GM12878 (cell line): ENCODE data around the gene LRRC59. TPM values are rescaled to one million over a fixed set of nuclear protein-coding genes. Genes with fewer than 3 reads are reported as not detected.

Experiments used
- ATAC-seq: fragments of 200-7000 bp; cut with Tn5 transposase; 3 replicates; pipeline ENCODE4 v1.9.1; 2020; ENCODE audit warnings: mild to moderate bottlenecking, moderate library complexity
- BruUV-seq: library from RNA; stranded (reverse); fragments of 400-500 nt; replicated peaks from 2 replicates; lab custom pipeline; 2021; lab: Mats Ljungman, UMichigan
- CTCF ChIA-PET: fragments of 300-600 bp; sonication (Branson Sonifier 250); formaldehyde crosslinking; extraction: SDS; loops from one replicate; lab custom pipeline; 2021; ENCODE audit warnings: inconsistent platforms; lab: Yijun Ruan, JAX
- POLR2A ChIA-PET: fragments of 350-600 bp; formaldehyde crosslinking; extraction: SDS; loops from one replicate; lab custom pipeline; 2021; ENCODE audit warnings: inconsistent platforms; lab: Charles Lee
- RAD21 ChIA-PET: fragments of 300-600 bp; sonication (Branson Sonifier 250); formaldehyde crosslinking; loops from one replicate; lab custom pipeline; 2023; ENCODE audit warnings: antibody characterized with exemption; ENCODE audit not compliant: unreplicated experiment; lab: Charles Lee
- SMC1A ChIA-PET: fragments of 300-600 bp; sonication (Branson Sonifier 250); formaldehyde crosslinking; loops from one replicate; lab custom pipeline; 2023; ENCODE audit not compliant: unreplicated experiment, uncharacterized antibody; lab: Charles Lee
- DNase-seq: peaks from one replicate; pipeline ENCODE4 v3.0.0-alpha.2; 2011; ENCODE audit warnings: low read depth, low spot score
- FAIRE-seq: peaks from 3 replicates; lab custom pipeline; 2011; peaks lifted over from hg19 to GRCh38; lab: Jason Lieb, UNC
- H2AFZ ChIP-seq: 2 replicates; pipeline ENCODE4 v1.6.0; 2011; ENCODE audit warnings: low read depth, low read length, control low read depth; ENCODE audit not compliant: control insufficient read depth
- H3K27ac ChIP-seq: 2 replicates; pipeline ENCODE4 v1.5.1; 2011; ENCODE audit warnings: control low read depth; ENCODE audit not compliant: control insufficient read depth, insufficient read depth
- H3K27me3 ChIP-seq, 2 experiments: replicated peaks in 1 of 2; 2 replicates each; pipeline versions ENCODE4 v1.6.0 to v1.6.1; 2011; ENCODE audit warnings: low read length in 1 of 2; ENCODE audit not compliant: control insufficient read depth in 2 of 2, insufficient read depth in 2 of 2
- H3K36me3 ChIP-seq, 2 experiments: 2 replicates each; pipeline ENCODE4 v1.5.1; 2011; ENCODE audit warnings: low read length in 1 of 2; ENCODE audit not compliant: control insufficient read depth in 2 of 2, insufficient read depth in 2 of 2
- H3K4me1 ChIP-seq: 2 replicates; pipeline ENCODE4 v1.6.1; 2011; ENCODE audit warnings: mild to moderate bottlenecking, low read length, moderate library complexity, mixed read lengths; ENCODE audit not compliant: control insufficient read depth, insufficient read depth
- H3K4me2 ChIP-seq: 2 replicates; pipeline ENCODE4 v1.6.0; 2011; ENCODE audit warnings: control low read depth; ENCODE audit not compliant: control insufficient read depth, insufficient read depth
- H3K4me3 ChIP-seq: fragments of 200-600 bp; sonication (generic); 2 replicates; pipeline ENCODE4 v1.5.1; 2016
- H3K79me2 ChIP-seq: 2 replicates; pipeline ENCODE4 v1.6.0; 2011; ENCODE audit warnings: low read length; ENCODE audit not compliant: control insufficient read depth, insufficient read depth
- H3K9ac ChIP-seq: 2 replicates; pipeline ENCODE4 v1.8.0; 2011; ENCODE audit warnings: low read length, control low read depth, mixed read lengths; ENCODE audit not compliant: control insufficient read depth, insufficient read depth
- H3K9me3 ChIP-seq: replicated peaks from 3 replicates; pipeline ENCODE4 v1.5.1; 2011; ENCODE audit warnings: mild to moderate bottlenecking, low read length; ENCODE audit not compliant: control insufficient read depth, insufficient read depth
- H4K20me1 ChIP-seq: 2 replicates; pipeline ENCODE4 v1.6.0; 2011; ENCODE audit not compliant: control insufficient read depth, insufficient read depth
- CEBPZ ChIP-seq: fragments of 150-350 bp; IDR thresholded peaks from 2 replicates; pipeline ENCODE4 v1.6.1; 2016; ENCODE audit warnings: low read depth, low read length
- EP300 ChIP-seq, 2 experiments: fragments of 150-350 bp in 1 of 2; IDR thresholded peaks; 2 replicates each; pipeline ENCODE4 v1.6.1; 2011 to 2012; ENCODE audit warnings: low read depth in 2 of 2, low read length in 2 of 2, borderline replicate concordance in 1 of 2, improper control_type of control experiment in 1 of 2, inconsistent platforms in 1 of 2; ENCODE audit not compliant: control insufficient read depth in 1 of 2
- EZH2 ChIP-seq: IDR thresholded peaks from 2 replicates; pipeline ENCODE4 v1.6.1; 2012; ENCODE audit warnings: low read depth, mild to moderate bottlenecking, control low read depth, inconsistent platforms, low read length, borderline replicate concordance; ENCODE audit not compliant: control insufficient read depth
- FOXK2 ChIP-seq: fragments of 450-650 bp; IDR thresholded peaks from 2 replicates; pipeline ENCODE4 v1.6.1; 2017; ENCODE audit warnings: mild to moderate bottlenecking, moderate library complexity
- IKZF2 ChIP-seq, 2 experiments: fragments of 450-650 bp; IDR thresholded peaks; 2 replicates each; pipeline ENCODE4 v1.6.1; 2017; ENCODE audit warnings: mild to moderate bottlenecking in 2 of 2, moderate library complexity in 2 of 2
- KDM1A ChIP-seq: fragments of 200-600 bp; sonication (generic); IDR thresholded peaks from 2 replicates; pipeline ENCODE4 v1.6.1; 2016; ENCODE audit warnings: borderline replicate concordance
- MEF2A ChIP-seq: IDR thresholded peaks from 2 replicates; pipeline ENCODE4 v1.6.1; 2011; ENCODE audit warnings: low read depth, mild to moderate bottlenecking, low read length, moderate library complexity; ENCODE audit not compliant: insufficient read depth
- MEF2B ChIP-seq: fragments of 450-650 bp; IDR thresholded peaks from 2 replicates; pipeline ENCODE4 v1.6.1; 2018; ENCODE audit warnings: mild to moderate bottlenecking, moderate library complexity; ENCODE audit not compliant: partially characterized antibody, poor library complexity, severe bottlenecking
- NFXL1 ChIP-seq: fragments of 450-650 bp; IDR thresholded peaks from 2 replicates; pipeline ENCODE4 v1.6.1; 2017; ENCODE audit warnings: antibody characterized with exemption, mild to moderate bottlenecking, borderline replicate concordance
- NR2C1 ChIP-seq: fragments of 450-650 bp; IDR thresholded peaks from 2 replicates; pipeline ENCODE4 v1.6.1; 2017; ENCODE audit warnings: antibody characterized with exemption, mild to moderate bottlenecking, moderate library complexity
- SKIL ChIP-seq: fragments of 450-650 bp; IDR thresholded peaks from 2 replicates; pipeline ENCODE4 v1.6.1; 2017; ENCODE audit warnings: mild to moderate bottlenecking, low read depth, inconsistent platforms; ENCODE audit not compliant: poor library complexity, severe bottlenecking
- TARDBP ChIP-seq: IDR thresholded peaks from 2 replicates; pipeline ENCODE4 v1.6.1; 2016; ENCODE audit warnings: borderline replicate concordance
- WGBS: methylation state at CpG from one replicate; pipeline ENCODE4 v1.1.6; 2016; ENCODE audit warnings: low lambda C conversion rate; ENCODE audit not compliant: insufficient replicate concordance, insufficient coverage; ENCODE audit errors: missing lambda C conversion rate; 5-methylcytosine and 5-hydroxymethylcytosine counted together
- in situ Hi-C: fragments of 300-500 bp; cut with MboI; formaldehyde crosslinking; loops from 9 replicates; pipeline ENCODE4 v1.14.3; 2018; ENCODE audit warnings: mixed read lengths
- intact Hi-C: fragments of 100-400 bp; cut with micrococcal nuclease; formaldehyde crosslinking; loops from one replicate; pipeline ENCODE4 v1.14.2; 2022; ENCODE audit not compliant: unreplicated experiment
- polyA plus RNA-seq, 11 experiments: library from polyadenylated mRNA; depleted of rRNA in 4 of 11; unstranded in 6 of 11; stranded (reverse) in 5 of 11; fragments of >200 nt; fragmentation: Nextera tagmentation in 4 of 11; fragmentation: Illumina TruSeq in 1 of 11; extraction: Ambion mirVana in 4 of 11; extraction: Trizol in 1 of 11; gene quantifications; 1 replicate in 1 of 11; 2 replicates in 10 of 11; pipeline versions ENCODE4 v1.2.1 to v1.2.3, GENCODE V29; 2011 to 2016; ENCODE audit warnings: inconsistent platforms in 2 of 11, missing spikeins in 2 of 11, low read depth in 1 of 11
- total RNA-seq, 4 experiments: library from RNA; depleted of rRNA in 3 of 4; stranded (reverse); fragments of >200 nt in 3 of 4; fragmentation: Illumina TruSeq in 1 of 4; extraction: Trizol in 1 of 4; gene quantifications; 2 replicates each; pipeline versions ENCODE4 v1.2.1 to v1.2.3, GENCODE V29; 2013 to 2021

The LRRC59 gene
- total and polyA plus RNA-seq, 10 of the 15 experiments (the other 5 are each of a cell fraction or from before 2014, with no cell fraction given) = 8.8 to 82.2 (median 63.0) TPM

GRCh38 chr17:50338645-50339044 is 58.7 kb downstream of the LRRC59 start:
- ChIA-PET POLR2A (interaction anchor here (1.6 kb wide), 1 partner anchor 21 kb away, joined by 3 read pairs; no protein-coding TSS in a partner anchor), CTCF (interaction anchor here (0.5 to 2.1 kb wide), 2 partner anchors 8 to 24 kb away, joined by 3 to 6 read pairs; no protein-coding TSS in a partner anchor), RAD21 (interaction anchor here (0.7 kb wide), 1 partner anchor 138 kb away, joined by 3 read pairs; no protein-coding TSS in a partner anchor), SMC1A (no interaction called here)
- H3K79me2 ChIP-seq = no peaks in the 10 kb centered on the region
- no peak overlapping the region for H3K4me2 ChIP-seq
- H2AFZ ChIP-seq = no peak overlapping the region
- H4K20me1 ChIP-seq = no peaks in the 10 kb centered on the region
- no peak overlapping the region for H3K4me3 ChIP-seq
- in situ Hi-C loops = no loop called here
- FAIRE-seq = no peak
- DNase-seq = no peak
- H3K4me1 ChIP-seq = no peaks in the 10 kb centered on the region
- no peak for TF ChIP-seq NFXL1
- no peak for TF ChIP-seq NR2C1
- BruUV-seq = no TSS peak
- no peak overlapping the region for H3K27ac ChIP-seq
- H3K27me3 ChIP-seq = no peaks in the 10 kb centered on the region
- ATAC-seq = no peak
- no peaks in the 10 kb centered on the region; the same call in 2 of the 3 replicates for H3K9me3 ChIP-seq
- H3K36me3 ChIP-seq = no peaks in the 10 kb centered on the region
- intact Hi-C loops = no loop called here
- no peak overlapping the region for H3K9ac ChIP-seq

- no peak for ATAC-seq
- Histone ChIP-seq H3K9ac (no peak overlapping the region), H3K9me3 (no peaks in the 10 kb centered on the region; the same call in 2 of the 3 replicates), H2AFZ (no peak overlapping the region), H4K20me1 (no peaks in the 10 kb centered on the region), H3K4me3 (no peak overlapping the region), H3K36me3 (no peaks in the 10 kb centered on the region), H3K4me2 (no peak overlapping the region), H3K27ac (no peak overlapping the region), H3K79me2 (no peaks in the 10 kb centered on the region), H3K4me1 (no peaks in the 10 kb centered on the region), H3K27me3 (no peaks in the 10 kb centered on the region)
- WGBS = 40% methylated on average over 2 of the region's 2 CpGs
- RAD21 ChIA-PET = no interaction called here
- no peak for DNase-seq
- POLR2A ChIA-PET = interaction anchor here (1.6 kb wide), 1 partner anchor 20 kb away, joined by 3 read pairs; no protein-coding TSS in a partner anchor
- no TSS peak for BruUV-seq
- SMC1A ChIA-PET = no interaction called here
- in situ Hi-C loops (no loop called here), intact Hi-C loops (no loop called here)
- no peak for FAIRE-seq
- CTCF ChIA-PET = interaction anchor here (0.5 to 1.8 kb wide), 2 partner anchors 9 to 24 kb away, joined by 3 to 4 read pairs; no protein-coding TSS in a partner anchor
- TF ChIP-seq EP300 (IDR thresholded peaks at IDR 0.05; ENCODE audit: borderline replicate concordance in 1 of 2, control insufficient read depth in 1 of 2, low read depth in 2 of 2, low read length in 2 of 2) = no peak
- no peak for TF ChIP-seq FOXK2
- TF ChIP-seq KDM1A = no peak
- TF ChIP-seq MEF2B = no peak
- TF ChIP-seq IKZF2 (IDR thresholded peaks at IDR 0.05) = no peak
- TF ChIP-seq SKIL = no peak
- no peak for TF ChIP-seq EZH2
- TF ChIP-seq CEBPZ = no peak
- no peak for TF ChIP-seq MEF2A
- TF ChIP-seq TARDBP = no peak
These were observed 59.4 kb downstream of the LRRC59 start for GRCh38 chr17:50337956-50338355.
